Upper lobe of left lung (tissue), 4 donors: Measurements from ENCODE around the gene ART4.

Experiments used
- EP300 ChIP-seq, 4 donors: sonication (generic); formaldehyde crosslinking; IDR thresholded peaks; one replicate each; pipeline ENCODE4 v1.5.1; 2017; ENCODE audit warnings: antibody characterized with exemption in 4 of 4, control low read depth in 2 of 4
- POLR2A ChIP-seq, 4 donors: fragments of 450-650 bp; IDR thresholded peaks; one replicate each; pipeline ENCODE4 v1.5.1; 2016 to 2017; ENCODE audit warnings: antibody characterized with exemption in 4 of 4, mild to moderate bottlenecking in 2 of 4
- POLR2AphosphoS5 ChIP-seq, 2 donors: sonication (generic); formaldehyde crosslinking; IDR thresholded peaks; one replicate each; pipeline ENCODE4 v1.5.1; 2017; ENCODE audit warnings: antibody characterized with exemption in 2 of 2
- TF ChIP-seq, protein P1 (sequence below), 6 experiments: fragments of 450-650 bp in 4 of 6; fragments of 200-600 bp in 2 of 6; sonication (generic) in 2 of 6; IDR thresholded peaks; one replicate each; pipeline ENCODE4 v1.5.1; 2016 to 2019; ENCODE audit warnings: antibody characterized with exemption in 6 of 6

- TF ChIP-seq POLR2A (IDR thresholded peaks at IDR 0.05) (no peak), POLR2AphosphoS5 (IDR thresholded peaks at IDR 0.05) (no peak), EP300 (IDR thresholded peaks at IDR 0.05) (no peak)
- TF ChIP-seq, protein P1, sequence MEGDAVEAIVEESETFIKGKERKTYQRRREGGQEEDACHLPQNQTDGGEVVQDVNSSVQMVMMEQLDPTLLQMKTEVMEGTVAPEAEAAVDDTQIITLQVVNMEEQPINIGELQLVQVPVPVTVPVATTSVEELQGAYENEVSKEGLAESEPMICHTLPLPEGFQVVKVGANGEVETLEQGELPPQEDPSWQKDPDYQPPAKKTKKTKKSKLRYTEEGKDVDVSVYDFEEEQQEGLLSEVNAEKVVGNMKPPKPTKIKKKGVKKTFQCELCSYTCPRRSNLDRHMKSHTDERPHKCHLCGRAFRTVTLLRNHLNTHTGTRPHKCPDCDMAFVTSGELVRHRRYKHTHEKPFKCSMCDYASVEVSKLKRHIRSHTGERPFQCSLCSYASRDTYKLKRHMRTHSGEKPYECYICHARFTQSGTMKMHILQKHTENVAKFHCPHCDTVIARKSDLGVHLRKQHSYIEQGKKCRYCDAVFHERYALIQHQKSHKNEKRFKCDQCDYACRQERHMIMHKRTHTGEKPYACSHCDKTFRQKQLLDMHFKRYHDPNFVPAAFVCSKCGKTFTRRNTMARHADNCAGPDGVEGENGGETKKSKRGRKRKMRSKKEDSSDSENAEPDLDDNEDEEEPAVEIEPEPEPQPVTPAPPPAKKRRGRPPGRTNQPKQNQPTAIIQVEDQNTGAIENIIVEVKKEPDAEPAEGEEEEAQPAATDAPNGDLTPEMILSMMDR (IDR thresholded peaks at IDR 0.05) = no peak
These were observed 62.5 kb downstream of the ART4 start for GRCh38 chr12:14780859-14781258.
